Measurements from ENCODE around the gene ATP4A. TPM values are rescaled to one million over a fixed set of nuclear protein-coding genes. Genes with fewer than 3 reads are reported as not detected.

The ATP4A gene
- total and polyA plus RNA-seq, 2 donors (not counting 1 experiment from before 2014, with no cell fraction given): not detected

DNA sequence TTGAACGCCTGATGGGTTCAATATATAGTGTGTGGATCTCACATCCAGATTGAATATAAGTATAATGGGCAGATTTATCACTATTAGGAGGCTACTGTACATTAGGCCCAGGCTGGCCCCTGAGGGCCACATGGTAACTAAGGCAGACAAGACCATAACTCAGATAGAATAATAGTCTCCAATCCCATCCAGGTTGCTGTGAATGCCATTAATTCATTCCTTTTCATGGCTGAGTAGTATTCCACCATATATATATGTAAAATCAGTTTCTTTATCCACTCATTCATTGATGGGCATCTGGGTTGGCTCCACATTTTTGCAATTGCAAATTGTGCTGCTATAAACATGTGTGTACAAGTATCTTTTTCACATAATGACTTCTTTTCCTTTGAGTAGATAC, 14.5 kb upstream of the ATP4A start:
- H3K27me3 Mint-ChIP-seq: peaks cover 28% of the 10 kb centered on the region
- intact Hi-C loops (cut with micrococcal nuclease): no loop called here
- DNase-seq (no peak), ATAC-seq (ENCODE audit: low read depth) (no peak)
- peaks cover 17% of the 10 kb centered on the region for H3K9me3 Mint-ChIP-seq (ENCODE audit: insufficient read depth)
- Histone ChIP-seq H3K27me3 (replicated peaks in 1 of 4; ENCODE audit: control extremely low read depth in 1 of 4, control insufficient read depth in 3 of 4, insufficient read depth in 4 of 4, low read length in 3 of 4) (peaks cover 0 to 3% (median 0%) of the 10 kb centered on the region in 4 experiments), H3K4me1 (ENCODE audit: control insufficient read depth in 2 of 2, insufficient read depth in 2 of 2, low read length in 2 of 2) (no peaks in the 10 kb centered on the region), H3K27ac (ENCODE audit: low read length in 2 of 2) (no peak overlapping the region), H4K20me1 (ENCODE audit: control insufficient read depth, insufficient read depth, low read length, poor library complexity, severe bottlenecking) (no peaks in the 10 kb centered on the region), H3K79me2 (ENCODE audit: control insufficient read depth, insufficient read depth, low read length) (no peaks in the 10 kb centered on the region), H3K9me3 (ENCODE audit: control extremely low read depth in 1 of 3, control insufficient read depth in 2 of 3, insufficient read depth in 1 of 3, low read length in 2 of 3) (peaks cover 0 to 28% (median 16%) of the 10 kb centered on the region in 3 donors), H3K4me2 (replicated peaks; ENCODE audit: low read depth, low read length, poor library complexity, severe bottlenecking) (no peak overlapping the region), H3K4me3 (ENCODE audit: control extremely low read depth in 1 of 5, extremely low read depth in 1 of 5, insufficient read depth in 1 of 5, low read depth in 2 of 5, low read length in 4 of 5) (no peak overlapping the region), H2AFZ (ENCODE audit: insufficient read depth, low read depth, low read length, poor library complexity, severe bottlenecking) (no peak overlapping the region), H3K36me3 (replicated peaks in 1 of 2; ENCODE audit: control extremely low read depth in 1 of 2, control insufficient read depth in 1 of 2, extremely low read depth in 1 of 2, insufficient read depth in 2 of 2, low read length in 1 of 2) (no peaks in the 10 kb centered on the region), H3K9ac (ENCODE audit: low read length) (no peak overlapping the region)
- no peak overlapping the region for H3K27ac Mint-ChIP-seq
- no CpG with 5 or more reads among the region's 1 CpG for WGBS (ENCODE audit: insufficient coverage)
- ChIA-PET POLR2A (no interaction called here), CTCF (no interaction called here)
- no peak overlapping the region for H3K4me3 Mint-ChIP-seq
- TF ChIP-seq EZH2 (IDR thresholded peaks at IDR 0.05; ENCODE audit: borderline replicate concordance, insufficient read depth, low read depth, low read length, poor library complexity, severe bottlenecking): no peak
- TF ChIP-seq, protein P1, sequence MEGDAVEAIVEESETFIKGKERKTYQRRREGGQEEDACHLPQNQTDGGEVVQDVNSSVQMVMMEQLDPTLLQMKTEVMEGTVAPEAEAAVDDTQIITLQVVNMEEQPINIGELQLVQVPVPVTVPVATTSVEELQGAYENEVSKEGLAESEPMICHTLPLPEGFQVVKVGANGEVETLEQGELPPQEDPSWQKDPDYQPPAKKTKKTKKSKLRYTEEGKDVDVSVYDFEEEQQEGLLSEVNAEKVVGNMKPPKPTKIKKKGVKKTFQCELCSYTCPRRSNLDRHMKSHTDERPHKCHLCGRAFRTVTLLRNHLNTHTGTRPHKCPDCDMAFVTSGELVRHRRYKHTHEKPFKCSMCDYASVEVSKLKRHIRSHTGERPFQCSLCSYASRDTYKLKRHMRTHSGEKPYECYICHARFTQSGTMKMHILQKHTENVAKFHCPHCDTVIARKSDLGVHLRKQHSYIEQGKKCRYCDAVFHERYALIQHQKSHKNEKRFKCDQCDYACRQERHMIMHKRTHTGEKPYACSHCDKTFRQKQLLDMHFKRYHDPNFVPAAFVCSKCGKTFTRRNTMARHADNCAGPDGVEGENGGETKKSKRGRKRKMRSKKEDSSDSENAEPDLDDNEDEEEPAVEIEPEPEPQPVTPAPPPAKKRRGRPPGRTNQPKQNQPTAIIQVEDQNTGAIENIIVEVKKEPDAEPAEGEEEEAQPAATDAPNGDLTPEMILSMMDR (IDR thresholded peaks at IDR 0.05): no peak
- no peaks in the 10 kb centered on the region for H3K4me1 Mint-ChIP-seq

- H3K27ac Mint-ChIP-seq: no peak overlapping the region
- Histone ChIP-seq H3K79me2 (ENCODE audit: control insufficient read depth, insufficient read depth, low read length) (no peaks in the 10 kb centered on the region), H3K9me3 (ENCODE audit: control extremely low read depth in 1 of 3, control insufficient read depth in 2 of 3, insufficient read depth in 1 of 3, low read length in 2 of 3) (peaks cover 0 to 14% (median 11%) of the 10 kb centered on the region in 3 donors), H4K20me1 (ENCODE audit: control insufficient read depth, insufficient read depth, low read length, poor library complexity, severe bottlenecking) (no peaks in the 10 kb centered on the region), H3K4me3 (ENCODE audit: control extremely low read depth in 1 of 5, extremely low read depth in 1 of 5, insufficient read depth in 1 of 5, low read depth in 2 of 5, low read length in 4 of 5) (no peak overlapping the region), H3K27me3 (replicated peaks in 1 of 4; ENCODE audit: control extremely low read depth in 1 of 4, control insufficient read depth in 3 of 4, insufficient read depth in 4 of 4, low read length in 3 of 4) (peaks cover 0 to 22% (median 0%) of the 10 kb centered on the region in 4 experiments), H3K4me1 (ENCODE audit: control insufficient read depth in 2 of 2, insufficient read depth in 2 of 2, low read length in 2 of 2) (no peaks in the 10 kb centered on the region), H2AFZ (ENCODE audit: insufficient read depth, low read depth, low read length, poor library complexity, severe bottlenecking) (no peak overlapping the region), H3K27ac (ENCODE audit: low read length in 2 of 2) (no peak overlapping the region), H3K4me2 (replicated peaks; ENCODE audit: low read depth, low read length, poor library complexity, severe bottlenecking) (no peak overlapping the region), H3K9ac (ENCODE audit: low read length) (no peak overlapping the region), H3K36me3 (replicated peaks in 1 of 2; ENCODE audit: control extremely low read depth in 1 of 2, control insufficient read depth in 1 of 2, extremely low read depth in 1 of 2, insufficient read depth in 2 of 2, low read length in 1 of 2) (no peaks in the 10 kb centered on the region)
- no peak for TF ChIP-seq EZH2 (IDR thresholded peaks at IDR 0.05; ENCODE audit: borderline replicate concordance, insufficient read depth, low read depth, low read length, poor library complexity, severe bottlenecking)
- TF ChIP-seq, protein P1 (IDR thresholded peaks at IDR 0.05): no peak
- ChIA-PET CTCF (no interaction called here), POLR2A (no interaction called here)
- peaks cover 46% of the 10 kb centered on the region for H3K27me3 Mint-ChIP-seq
- peaks cover 12% of the 10 kb centered on the region for H3K9me3 Mint-ChIP-seq (ENCODE audit: insufficient read depth)
- DNase-seq (no peak), ATAC-seq (ENCODE audit: low read depth) (no peak)
- H3K4me3 Mint-ChIP-seq: no peak overlapping the region
- intact Hi-C loops (cut with micrococcal nuclease): no loop called here
- 86% methylated on average over 1 of the region's 1 CpG for WGBS (ENCODE audit: insufficient coverage)
- H3K4me1 Mint-ChIP-seq: no peaks in the 10 kb centered on the region
These were observed 8.0 kb upstream of the ATP4A start for GRCh38 chr19:35571406-35571965.

All from B cell (primary cell).